ENCODE results near the gene ELAVL3. TPM values are rescaled to one million over a fixed set of nuclear protein-coding genes. Genes with fewer than 3 reads are reported as not detected.

The ELAVL3 gene
- polyA plus RNA-seq, 2 of the 4 experiments (the other 2 are of a cell fraction), result 0.01 TPM; not detected in 1

DNA sequence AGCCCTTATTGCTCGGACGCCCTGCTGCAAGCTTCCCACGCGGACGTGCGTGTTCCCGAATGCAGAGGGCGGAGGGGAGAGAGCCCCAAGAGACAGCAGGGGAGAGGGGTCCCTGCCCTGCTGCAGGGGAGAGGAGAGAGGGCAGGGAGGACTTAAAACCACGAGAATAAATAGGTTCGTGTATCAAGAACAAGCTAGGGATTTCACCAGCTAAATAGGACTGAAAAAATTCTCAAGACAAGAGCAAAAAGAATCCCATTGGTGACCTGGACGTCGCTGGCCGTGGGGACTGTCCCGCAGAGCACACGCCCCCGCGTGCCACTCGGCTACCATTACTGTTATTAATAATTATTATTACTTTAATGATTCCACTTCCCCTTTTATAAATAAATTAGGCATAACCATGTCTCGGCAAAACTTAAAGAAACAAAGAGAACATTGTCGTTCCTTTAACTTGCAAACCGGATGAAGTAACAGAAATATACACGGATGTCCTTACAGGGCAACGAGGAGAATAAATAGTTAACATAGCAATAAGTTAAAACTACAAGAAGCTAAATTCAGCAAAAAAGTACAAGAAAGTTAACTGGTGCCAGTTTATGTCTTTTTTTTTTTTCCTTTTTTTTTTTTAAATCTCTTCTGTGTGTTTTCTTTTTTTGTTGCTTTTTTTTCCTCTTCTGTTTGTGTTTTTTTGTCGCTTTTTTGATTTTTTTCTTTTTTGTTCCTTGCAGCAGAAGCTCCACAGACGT is 28.8 kb downstream of the ELAVL3 start:
- no peak for DNase-seq (ENCODE audit: low read depth in 1 of 2, low spot score in 1 of 2)
- ChIA-PET POLR2A (interaction anchor here (0.7 kb wide), 1 partner anchor 209 kb away, joined by 8 read pairs; no protein-coding TSS in a partner anchor), CTCF (interaction anchor here (0.7 to 2.3 kb wide), 4 partner anchors 29 to 197 kb away, joined by 3 to 10 read pairs (median 4); partner anchors contain the start of gene ELAVL3)
- ATAC-seq, result no peak
- WGBS (ENCODE audit: missing lambda C conversion rate), result 75% methylated on average over 18 of the region's 25 CpGs
- Histone ChIP-seq H3K4me1 (no peaks in the 10 kb centered on the region), H3K4me3 (no peak overlapping the region), H3K27ac (no peak overlapping the region), H3K9me3 (no peaks in the 10 kb centered on the region), H3K4me2 (no peak overlapping the region)
- no peak for FAIRE-seq
- TF ChIP-seq FOXS1 (CRISPR knock-in tag; IDR thresholded peaks at IDR 0.05) (no peak), MAFK (IDR thresholded peaks at IDR 0.05; ENCODE audit: partially characterized antibody) (no peak), HDAC2 (IDR thresholded peaks at IDR 0.05) (no peak), CBX2 (IDR thresholded peaks at IDR 0.05; ENCODE audit: borderline replicate concordance, low read depth) (no peak), JUNB (IDR thresholded peaks at IDR 0.05) (no peak), MYC (IDR thresholded peaks at IDR 0.05; ENCODE audit: borderline replicate concordance, low read length) (no peak), KDM5A (IDR thresholded peaks at IDR 0.05) (no peak), EP300 (IDR thresholded peaks at IDR 0.05) (no peak), HOXA7 (CRISPR knock-in tag; IDR thresholded peaks at IDR 0.05) (no peak)
- TF ChIP-seq, protein P1, sequence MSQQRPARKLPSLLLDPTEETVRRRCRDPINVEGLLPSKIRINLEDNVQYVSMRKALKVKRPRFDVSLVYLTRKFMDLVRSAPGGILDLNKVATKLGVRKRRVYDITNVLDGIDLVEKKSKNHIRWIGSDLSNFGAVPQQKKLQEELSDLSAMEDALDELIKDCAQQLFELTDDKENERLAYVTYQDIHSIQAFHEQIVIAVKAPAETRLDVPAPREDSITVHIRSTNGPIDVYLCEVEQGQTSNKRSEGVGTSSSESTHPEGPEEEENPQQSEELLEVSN (IDR thresholded peaks at IDR 0.05; ENCODE audit: borderline replicate concordance, low read depth), result no peak
- TF ChIP-seq, protein P2, sequence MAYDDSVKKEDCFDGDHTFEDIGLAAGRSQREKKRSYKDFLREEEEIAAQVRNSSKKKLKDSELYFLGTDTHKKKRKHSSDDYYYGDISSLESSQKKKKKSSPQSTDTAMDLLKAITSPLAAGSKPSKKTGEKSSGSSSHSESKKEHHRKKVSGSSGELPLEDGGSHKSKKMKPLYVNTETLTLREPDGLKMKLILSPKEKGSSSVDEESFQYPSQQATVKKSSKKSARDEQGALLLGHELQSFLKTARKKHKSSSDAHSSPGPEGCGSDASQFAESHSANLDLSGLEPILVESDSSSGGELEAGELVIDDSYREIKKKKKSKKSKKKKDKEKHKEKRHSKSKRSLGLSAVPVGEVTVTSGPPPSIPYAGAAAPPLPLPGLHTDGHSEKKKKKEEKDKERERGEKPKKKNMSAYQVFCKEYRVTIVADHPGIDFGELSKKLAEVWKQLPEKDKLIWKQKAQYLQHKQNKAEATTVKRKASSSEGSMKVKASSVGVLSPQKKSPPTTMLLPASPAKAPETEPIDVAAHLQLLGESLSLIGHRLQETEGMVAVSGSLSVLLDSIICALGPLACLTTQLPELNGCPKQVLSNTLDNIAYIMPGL (CRISPR knock-in tag; IDR thresholded peaks at IDR 0.05; ENCODE audit: borderline replicate concordance), result no peak
- TF ChIP-seq, protein P3, sequence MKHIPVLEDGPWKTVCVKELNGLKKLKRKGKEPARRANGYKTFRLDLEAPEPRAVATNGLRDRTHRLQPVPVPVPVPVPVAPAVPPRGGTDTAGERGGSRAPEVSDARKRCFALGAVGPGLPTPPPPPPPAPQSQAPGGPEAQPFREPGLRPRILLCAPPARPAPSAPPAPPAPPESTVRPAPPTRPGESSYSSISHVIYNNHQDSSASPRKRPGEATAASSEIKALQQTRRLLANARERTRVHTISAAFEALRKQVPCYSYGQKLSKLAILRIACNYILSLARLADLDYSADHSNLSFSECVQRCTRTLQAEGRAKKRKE (CRISPR knock-in tag; IDR thresholded peaks at IDR 0.05; ENCODE audit: low read depth), result no peak

DNA sequence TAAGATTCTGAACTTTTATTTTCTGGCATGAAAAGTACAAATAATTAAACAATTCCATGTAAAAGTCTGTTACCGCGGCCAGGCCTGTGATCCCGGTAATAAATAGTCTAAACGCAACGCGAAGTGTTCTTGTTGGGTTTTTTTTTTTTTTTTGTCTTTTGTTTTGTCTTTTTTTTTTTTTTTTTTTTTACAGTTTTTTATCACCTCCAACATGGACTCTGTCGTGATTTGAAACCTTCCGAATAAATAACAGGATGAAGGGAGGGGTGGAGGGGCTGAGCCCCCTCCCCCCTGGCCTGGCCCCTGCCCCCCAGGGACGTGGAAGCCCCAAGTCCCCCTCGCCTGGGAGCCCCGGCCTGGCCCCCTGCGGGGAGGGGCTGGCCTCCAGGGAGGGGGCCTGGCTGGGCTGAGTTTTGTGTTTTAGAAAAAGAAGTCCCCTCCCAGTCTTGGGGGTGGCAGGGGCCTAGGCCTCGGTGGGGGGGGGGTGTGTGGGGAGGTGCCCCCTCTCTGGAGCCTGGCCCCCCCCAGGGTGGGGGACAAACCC is 29.4 kb downstream of the ELAVL3 start:
- H3K4me2 ChIP-seq, result no peak overlapping the region
- WGBS (ENCODE audit: missing lambda C conversion rate), result 86% methylated on average over 8 of the region's 13 CpGs
- ChIA-PET CTCF (interaction anchor here (2.3 kb wide), 1 partner anchor 31 kb away, joined by 10 read pairs; no protein-coding TSS in a partner anchor), POLR2A (no interaction called here)
- H3K27ac ChIP-seq, result no peak overlapping the region
- no peak for FAIRE-seq
- H3K4me3 ChIP-seq, result no peak overlapping the region
- H3K4me1 ChIP-seq, result no peaks in the 10 kb centered on the region
- no peak for DNase-seq (ENCODE audit: low read depth in 1 of 2, low spot score in 1 of 2)
- ATAC-seq, result no peak
- no peaks in the 10 kb centered on the region for H3K9me3 ChIP-seq
- TF ChIP-seq RFX5 (IDR thresholded peaks at IDR 0.05), result no peak
- no peak for TF ChIP-seq EHMT2 (IDR thresholded peaks at IDR 0.05; ENCODE audit: low read depth)
- TF ChIP-seq, protein P1 (IDR thresholded peaks at IDR 0.05; ENCODE audit: borderline replicate concordance, low read depth), result no peak

DNA sequence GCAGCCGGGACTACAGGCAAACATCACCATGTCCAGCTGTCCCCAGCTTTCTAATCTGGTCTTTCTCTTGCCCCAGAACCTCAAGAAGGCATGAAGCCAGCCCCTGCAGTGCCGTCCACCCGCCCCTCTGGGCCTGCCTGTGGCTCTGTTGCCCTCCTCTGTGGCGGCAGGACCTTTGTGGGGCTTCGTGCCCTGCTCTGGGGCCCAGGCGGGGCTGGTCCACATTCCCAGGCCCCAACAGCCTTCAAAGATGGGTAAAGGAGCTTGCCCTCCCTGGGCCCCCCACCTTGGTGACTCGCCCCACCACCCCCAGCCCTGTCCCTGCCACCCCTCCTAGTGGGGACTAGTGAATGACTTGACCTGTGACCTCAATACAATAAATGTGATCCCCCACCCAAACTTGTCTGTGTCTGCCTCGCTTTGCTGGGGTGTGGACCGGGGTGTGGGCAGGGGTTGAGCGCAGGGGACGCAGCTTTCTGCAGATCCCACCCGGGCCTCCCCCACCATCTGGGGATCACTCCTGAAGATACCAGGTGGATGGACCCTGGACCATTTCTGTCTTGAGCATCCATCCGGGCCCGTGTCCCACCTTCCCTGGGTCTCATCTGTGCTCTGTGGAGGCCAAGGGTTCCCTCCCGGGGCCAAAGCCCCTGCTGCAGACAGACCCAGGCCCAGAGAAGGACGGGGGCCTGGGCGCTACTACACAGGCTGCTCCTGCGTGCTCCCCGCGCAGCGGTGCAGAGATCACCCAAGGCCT is 30.1 kb downstream of the ELAVL3 start:
- Histone ChIP-seq H3K4me1 (no peaks in the 10 kb centered on the region), H3K9me3 (no peaks in the 10 kb centered on the region), H3K27ac (no peak overlapping the region), H3K4me3 (no peak overlapping the region), H3K4me2 (no peak overlapping the region)
- TF ChIP-seq MYC (IDR thresholded peaks at IDR 0.05; ENCODE audit: borderline replicate concordance, low read length), result no peak
- TF ChIP-seq CHD4 (IDR thresholded peaks at IDR 0.05; ENCODE audit: borderline replicate concordance), result no peak
- no peak for TF ChIP-seq GATA3 (IDR thresholded peaks at IDR 0.05; ENCODE audit: borderline replicate concordance)
- TF ChIP-seq, protein P4, sequence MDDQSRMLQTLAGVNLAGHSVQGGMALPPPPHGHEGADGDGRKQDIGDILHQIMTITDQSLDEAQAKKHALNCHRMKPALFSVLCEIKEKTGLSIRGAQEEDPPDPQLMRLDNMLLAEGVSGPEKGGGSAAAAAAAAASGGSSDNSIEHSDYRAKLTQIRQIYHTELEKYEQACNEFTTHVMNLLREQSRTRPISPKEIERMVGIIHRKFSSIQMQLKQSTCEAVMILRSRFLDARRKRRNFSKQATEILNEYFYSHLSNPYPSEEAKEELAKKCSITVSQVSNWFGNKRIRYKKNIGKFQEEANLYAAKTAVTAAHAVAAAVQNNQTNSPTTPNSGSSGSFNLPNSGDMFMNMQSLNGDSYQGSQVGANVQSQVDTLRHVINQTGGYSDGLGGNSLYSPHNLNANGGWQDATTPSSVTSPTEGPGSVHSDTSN (IDR thresholded peaks at IDR 0.05), result no peak
- TF ChIP-seq, protein P5, sequence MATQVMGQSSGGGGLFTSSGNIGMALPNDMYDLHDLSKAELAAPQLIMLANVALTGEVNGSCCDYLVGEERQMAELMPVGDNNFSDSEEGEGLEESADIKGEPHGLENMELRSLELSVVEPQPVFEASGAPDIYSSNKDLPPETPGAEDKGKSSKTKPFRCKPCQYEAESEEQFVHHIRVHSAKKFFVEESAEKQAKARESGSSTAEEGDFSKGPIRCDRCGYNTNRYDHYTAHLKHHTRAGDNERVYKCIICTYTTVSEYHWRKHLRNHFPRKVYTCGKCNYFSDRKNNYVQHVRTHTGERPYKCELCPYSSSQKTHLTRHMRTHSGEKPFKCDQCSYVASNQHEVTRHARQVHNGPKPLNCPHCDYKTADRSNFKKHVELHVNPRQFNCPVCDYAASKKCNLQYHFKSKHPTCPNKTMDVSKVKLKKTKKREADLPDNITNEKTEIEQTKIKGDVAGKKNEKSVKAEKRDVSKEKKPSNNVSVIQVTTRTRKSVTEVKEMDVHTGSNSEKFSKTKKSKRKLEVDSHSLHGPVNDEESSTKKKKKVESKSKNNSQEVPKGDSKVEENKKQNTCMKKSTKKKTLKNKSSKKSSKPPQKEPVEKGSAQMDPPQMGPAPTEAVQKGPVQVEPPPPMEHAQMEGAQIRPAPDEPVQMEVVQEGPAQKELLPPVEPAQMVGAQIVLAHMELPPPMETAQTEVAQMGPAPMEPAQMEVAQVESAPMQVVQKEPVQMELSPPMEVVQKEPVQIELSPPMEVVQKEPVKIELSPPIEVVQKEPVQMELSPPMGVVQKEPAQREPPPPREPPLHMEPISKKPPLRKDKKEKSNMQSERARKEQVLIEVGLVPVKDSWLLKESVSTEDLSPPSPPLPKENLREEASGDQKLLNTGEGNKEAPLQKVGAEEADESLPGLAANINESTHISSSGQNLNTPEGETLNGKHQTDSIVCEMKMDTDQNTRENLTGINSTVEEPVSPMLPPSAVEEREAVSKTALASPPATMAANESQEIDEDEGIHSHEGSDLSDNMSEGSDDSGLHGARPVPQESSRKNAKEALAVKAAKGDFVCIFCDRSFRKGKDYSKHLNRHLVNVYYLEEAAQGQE (IDR thresholded peaks at IDR 0.05), result no peak
- TF ChIP-seq CHD2 (IDR thresholded peaks at IDR 0.05; ENCODE audit: low read length, partially characterized antibody), result no peak
- no peak for TF ChIP-seq POLR2A (IDR thresholded peaks at IDR 0.05; ENCODE audit: low read length)
- CTCF ChIA-PET, result interaction anchor here (1.0 to 2.3 kb wide), 3 partner anchors 29 to 208 kb away, joined by 3 to 10 read pairs (median 3); no protein-coding TSS in a partner anchor
- no peak for FAIRE-seq
- 89% methylated on average over 13 of the region's 21 CpGs for WGBS (ENCODE audit: missing lambda C conversion rate)
- no peak for ATAC-seq
- no peak for DNase-seq (ENCODE audit: low read depth in 1 of 2, low spot score in 1 of 2)
- POLR2A ChIA-PET, result no interaction called here
